Iris pigment epithelial cell (primary cell): Measurements from ENCODE around the gene FECH.
A peak's percentile ranks its signal among the peaks of the same experiment; 100 is the strongest.
"Not testable (repeated sequence)": the region's sequence is repeated elsewhere in the genome, so short reads cannot be mapped to it uniquely, and the experiment has no call there.

Experiments used
- DNase-seq: peaks from one replicate; pipeline ENCODE4 v3.0.0-alpha.2; 2011; ENCODE audit warnings: low read depth

FECH gene, protein sequence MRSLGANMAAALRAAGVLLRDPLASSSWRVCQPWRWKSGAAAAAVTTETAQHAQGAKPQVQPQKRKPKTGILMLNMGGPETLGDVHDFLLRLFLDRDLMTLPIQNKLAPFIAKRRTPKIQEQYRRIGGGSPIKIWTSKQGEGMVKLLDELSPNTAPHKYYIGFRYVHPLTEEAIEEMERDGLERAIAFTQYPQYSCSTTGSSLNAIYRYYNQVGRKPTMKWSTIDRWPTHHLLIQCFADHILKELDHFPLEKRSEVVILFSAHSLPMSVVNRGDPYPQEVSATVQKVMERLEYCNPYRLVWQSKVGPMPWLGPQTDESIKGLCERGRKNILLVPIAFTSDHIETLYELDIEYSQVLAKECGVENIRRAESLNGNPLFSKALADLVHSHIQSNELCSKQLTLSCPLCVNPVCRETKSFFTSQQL

DNA sequence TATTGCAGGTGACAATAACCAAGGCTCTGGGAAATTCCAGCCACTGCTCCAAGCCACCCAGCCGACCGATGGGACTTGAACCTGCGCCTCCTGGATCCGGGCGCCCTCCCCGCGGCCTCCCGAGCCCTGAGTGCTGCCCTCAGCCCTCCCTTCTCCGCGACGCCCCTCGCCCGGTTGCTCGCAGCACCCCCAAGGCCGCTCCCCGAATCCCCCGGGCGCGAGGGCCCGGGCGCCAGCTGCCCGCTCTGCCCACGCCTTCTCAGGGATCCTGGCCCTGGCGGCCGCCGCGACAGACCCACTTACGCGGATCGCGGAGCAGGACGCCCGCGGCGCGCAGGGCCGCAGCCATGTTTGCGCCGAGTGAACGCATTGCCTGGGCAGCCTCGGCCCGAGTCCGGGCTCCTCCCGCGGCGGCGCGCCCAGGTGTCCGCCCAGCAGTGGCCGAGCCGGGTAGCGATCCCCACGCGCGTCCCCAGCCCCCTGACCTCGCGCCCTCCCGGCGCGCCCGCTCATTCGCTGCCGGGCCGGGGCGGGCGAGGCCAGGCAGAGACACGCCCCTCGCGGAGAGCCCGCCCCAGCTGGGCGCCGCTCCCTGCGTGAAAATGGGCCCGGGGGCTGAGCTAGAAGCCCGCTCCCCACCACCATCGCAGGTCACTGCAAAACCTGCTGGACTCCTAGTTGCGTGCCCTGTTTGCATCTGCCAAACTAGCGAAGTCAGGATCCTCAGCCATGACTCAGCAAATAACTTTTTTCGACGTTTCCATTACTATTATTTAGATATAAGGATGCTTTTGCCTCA lies at the start of gene FECH:
Gene FECH, minus strand, starts transcription at position 452 of the 799 bp plus-strand sequence. Its CDS starts 82 bp downstream, at position 370.
- DNase-seq = peak; percentile 64

DNA sequence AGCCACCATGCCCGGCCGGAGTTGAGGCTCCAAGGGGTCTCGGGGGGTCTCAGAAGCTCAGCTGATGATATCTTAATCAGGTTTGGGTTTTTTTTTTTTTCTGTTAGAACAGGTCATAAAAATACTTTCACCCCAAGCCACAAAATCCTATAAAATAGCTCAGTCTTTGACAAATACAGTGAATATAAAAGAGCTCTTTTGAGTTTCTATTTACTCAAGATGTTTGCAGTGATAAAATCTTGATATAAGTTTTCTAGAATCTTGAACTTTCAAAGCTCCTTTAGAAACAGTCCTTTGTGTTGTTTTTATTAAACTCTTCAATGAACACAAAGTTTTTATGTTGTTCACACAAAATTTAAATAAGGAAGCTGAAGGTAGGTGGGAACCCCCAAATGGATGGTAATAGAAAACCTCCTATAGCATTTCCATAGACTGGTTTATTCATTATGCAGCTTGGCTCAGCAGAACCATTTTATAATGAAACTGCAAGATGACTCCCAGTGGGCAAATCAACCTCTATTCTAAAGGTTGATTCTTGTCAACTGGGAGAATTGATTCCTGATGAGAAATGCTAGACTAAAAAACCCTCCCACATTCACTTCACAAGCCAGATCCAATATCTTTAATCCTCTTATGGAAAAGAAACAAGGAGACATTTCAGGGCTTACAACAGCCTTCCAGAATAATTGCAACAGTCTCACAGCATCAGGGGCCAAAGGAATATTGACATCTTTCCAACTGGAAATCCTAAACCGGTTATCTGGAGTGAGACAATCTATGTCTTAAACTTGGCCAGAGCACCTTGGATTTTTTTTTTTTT lies 48.7 kb upstream of the FECH start:
- no peak for DNase-seq

DNA sequence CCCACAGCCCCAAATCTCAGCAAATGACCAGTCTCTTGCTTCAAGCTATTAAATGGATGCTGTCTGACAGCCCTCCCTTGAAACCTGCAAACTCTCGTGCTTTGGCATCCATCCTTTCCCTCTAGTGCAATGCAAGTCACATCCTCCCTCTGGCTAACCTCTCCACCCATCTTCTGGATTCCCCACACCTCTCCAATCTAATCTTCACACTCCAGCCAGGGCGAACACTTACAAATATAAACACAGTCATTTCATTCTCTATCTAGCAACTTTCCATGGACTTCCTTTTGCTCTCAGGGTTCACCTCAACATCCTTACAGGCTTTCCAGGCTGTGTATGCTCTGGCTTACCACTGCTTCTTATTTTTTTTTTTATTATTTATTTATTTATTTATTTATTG lies 45.2 kb upstream of the FECH start:
- no peak for DNase-seq

DNA sequence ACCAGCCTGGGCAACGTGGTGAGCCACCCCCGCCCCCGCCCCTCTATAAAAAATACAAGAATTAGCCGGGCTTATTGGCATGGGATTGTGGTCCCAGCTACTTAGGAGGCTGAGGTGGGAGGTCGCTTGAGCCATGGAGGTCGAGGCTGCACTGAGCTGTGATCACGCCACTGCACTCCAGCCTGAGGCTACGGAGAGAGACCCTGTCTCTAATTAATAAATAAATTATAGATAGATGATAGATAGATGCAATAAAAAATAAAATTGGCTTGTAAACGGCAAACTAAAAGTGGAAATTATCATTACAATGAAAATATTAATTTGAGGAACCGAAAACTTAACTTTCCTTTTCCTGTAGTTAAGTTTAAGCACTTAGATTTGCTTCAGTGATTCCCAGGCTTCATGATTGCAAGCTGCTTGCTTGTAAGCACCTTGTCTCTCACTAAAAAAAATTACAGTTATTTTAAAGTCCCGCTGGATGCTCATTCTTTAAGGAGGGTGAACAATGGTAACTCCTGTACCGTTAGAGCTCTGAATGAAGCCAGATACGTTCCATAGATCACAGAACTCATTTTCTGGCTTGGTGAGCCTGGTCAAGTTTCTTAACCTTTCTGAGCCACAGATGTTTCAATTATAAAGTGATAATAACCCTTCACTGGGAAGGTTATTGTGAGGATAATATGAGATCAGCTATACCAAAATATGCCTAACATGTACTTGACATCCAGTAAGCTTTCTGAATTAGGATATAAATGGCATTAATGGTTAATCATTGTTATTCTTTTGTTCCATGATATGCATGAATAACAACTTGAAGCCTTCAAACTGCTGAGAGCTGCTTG lies 44.5 kb upstream of the FECH start:
- DNase-seq = no peak

DNA sequence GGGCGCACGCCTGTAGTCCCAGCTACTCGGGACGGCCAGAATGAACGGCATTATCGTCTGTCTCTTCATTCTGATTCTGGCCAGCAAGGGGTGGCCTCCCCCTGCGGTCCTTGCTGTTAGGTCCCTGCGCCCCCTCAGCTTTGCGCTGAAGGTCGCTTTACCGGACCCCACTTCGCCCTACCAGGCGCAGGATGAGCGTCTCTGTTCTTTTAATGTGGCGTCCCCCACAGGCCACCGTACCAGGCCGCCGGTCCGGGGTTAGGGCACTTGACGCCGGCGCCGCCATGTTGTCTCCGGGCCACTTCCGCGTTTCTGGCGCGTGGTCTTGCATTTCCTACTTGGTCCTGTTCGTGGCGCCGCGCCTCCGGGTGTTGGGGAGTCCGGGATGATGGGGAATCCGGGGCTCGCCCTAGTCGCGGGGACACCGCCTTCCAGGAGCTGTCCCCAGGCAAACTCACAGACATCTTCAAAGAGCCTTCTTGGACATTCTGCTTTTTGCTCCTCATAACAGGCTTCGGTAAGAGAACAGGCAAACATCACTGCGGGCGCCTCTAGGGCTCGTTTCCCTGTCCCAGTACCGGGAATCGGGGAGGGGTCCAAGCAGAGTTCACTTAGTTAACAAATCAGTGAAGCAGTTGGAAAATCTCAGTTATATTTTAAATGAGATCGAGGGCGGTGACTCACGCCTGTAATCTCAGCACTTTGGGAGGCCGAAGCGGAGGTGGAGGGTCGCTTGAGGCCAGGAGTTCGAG lies 43.7 kb upstream of the FECH start:
- DNase-seq = peak; percentile 97

DNA sequence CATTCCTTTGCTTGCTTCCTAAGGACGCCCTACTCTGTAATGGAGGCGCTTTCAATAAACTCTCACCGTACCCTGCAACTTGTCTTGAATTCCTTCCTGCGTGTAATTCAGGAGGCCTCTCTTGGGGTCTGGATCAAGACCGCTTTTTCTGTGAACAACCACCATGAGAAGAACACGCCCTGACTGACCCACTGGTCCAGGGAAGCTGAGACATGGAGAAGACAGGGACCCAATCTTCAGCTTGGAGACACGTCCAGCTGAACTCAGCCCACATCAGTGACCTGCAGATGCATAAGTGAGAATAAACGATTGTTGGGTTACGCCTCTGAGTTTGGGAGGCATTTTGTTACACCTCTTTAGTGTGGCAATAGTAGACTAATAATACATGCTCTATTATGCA lies 42.9 kb upstream of the FECH start:
- no peak for DNase-seq

DNA sequence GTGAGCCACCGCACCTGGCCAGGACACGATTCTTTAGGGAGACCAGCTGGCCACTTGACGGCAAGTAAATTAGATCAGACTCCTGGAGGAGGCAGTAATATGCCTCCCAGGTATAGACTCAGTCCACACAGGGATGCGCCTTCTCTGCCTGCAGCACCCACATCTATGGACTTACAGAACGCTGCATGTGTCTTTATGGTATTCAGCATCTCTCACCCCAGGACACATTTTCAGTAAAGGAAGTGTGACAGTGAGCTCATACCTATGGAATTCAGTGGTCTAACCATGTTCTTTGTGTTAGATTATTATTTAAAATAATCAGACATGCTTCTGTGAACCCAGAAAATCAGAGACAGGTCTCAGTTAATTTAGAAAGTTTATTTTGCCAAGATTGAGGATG lies 41.0 kb upstream of the FECH start:
- peak; percentile 52 for DNase-seq

DNA sequence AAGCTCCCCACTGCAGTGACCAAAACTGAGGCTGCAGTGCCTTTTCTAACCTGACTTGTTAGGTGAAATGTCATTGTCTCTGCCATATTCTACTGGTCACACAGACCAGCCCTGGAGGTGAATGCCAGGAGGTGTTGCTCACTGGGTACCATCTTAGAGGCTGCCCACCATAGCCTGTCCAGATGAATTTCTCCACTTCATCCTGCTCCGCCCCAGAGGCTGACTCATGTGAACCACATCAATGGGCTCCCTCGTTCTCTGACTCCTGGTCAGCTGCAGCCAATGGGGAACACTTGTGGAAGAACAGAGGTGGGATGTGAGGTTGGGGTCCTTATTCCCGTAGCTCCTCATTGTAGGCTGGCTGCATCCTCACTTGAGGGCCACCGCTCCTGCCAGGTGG lies 38.5 kb upstream of the FECH start:
- DNase-seq = peak; percentile 58

DNA sequence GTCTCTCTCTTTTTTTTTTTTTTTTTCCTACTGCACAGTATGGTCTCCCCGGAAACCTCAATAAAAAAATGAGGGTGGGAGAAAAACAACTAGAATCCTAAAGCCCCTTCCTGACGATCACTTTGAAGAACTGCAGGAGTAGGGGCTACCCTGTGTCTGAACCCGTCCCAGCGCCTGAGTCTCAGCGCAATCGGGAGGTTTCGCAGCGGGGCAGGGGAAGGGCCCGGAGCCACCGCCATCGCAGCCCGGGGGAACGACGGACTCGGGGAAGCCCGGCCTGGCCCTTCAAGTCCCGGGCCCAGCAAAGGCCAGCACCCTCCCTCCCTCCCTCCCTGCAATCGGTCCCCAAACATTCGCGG lies 34.7 kb upstream of the FECH start:
- DNase-seq = no peak

DNA sequence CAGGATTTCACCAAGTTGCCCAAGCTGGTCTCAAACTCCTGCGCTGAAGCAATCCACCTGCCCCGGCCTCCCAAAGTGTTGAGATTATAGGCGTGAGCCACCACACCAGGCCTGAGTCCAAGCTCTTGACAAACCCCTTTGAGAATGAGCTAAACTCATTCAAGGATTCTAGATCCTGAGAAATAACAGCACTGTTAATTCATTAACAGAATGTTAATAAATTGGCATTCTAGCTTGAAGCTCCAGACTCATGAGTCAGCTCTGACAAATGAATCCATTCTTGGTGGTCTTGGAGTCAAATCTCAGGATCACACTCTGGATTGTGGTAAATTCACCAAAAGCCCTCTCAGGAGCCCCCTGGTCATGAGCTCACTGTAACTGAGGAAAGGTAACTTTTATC lies 33.4 kb upstream of the FECH start:
- no peak for DNase-seq

DNA sequence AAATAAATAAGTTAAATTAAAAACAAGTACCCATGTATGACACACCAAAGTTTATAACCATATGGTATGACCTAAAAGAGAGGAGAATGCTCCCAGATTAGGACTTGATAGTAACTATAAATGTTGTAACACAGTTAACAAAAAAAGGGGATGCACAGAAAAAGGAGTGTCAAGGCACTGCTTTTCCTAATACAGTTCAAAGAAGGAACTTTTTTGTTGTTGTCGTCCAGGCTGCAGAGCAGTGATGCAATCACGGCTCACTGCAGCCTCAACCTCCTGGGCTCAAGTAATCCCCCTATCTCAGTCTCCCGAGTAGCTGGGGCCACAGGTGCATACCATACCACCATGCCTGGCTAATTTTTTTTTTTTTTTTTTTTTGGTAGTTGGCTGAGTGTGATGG lies 32.4 kb upstream of the FECH start:
- peak; percentile 22 for DNase-seq

DNA sequence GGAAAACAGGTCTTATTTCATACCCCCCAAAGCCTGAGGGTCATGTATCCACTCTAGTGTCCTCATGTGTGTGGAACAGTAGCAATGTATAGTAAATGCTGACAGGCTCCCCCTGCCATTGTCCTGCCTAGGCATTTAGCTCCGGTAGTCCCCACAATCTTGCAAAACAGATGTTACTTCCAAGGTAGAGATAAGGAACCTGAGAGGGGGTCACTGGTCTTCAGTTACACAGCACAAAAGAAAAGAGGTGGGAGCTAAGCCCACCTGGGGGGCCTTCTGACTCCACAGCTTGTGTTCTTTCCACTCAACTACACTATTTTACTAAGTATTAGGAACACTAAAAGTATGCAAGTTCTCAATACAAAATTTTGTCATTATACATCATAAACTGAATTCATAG lies 17.4 kb upstream of the FECH start:
- no peak for DNase-seq

DNA sequence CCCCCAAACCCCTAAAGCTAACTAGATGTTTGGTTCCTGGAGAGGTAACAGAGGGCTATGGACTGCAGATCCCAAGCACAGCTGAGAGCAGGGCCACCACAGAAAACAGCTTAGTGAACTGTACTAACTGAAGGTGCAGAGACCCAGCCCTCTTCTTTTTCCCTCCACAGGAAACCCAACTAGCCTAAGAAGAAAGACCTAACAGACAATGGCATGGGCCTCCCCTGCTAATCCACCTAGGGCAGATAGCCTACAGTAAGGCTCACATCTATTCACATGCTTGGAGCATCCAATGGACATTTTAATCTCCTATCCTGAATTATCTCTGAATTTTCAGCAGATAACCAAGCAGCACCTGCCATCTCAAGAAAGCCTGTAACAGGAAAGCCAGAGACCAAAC lies 8.8 kb upstream of the FECH start:
- no peak for DNase-seq

DNA sequence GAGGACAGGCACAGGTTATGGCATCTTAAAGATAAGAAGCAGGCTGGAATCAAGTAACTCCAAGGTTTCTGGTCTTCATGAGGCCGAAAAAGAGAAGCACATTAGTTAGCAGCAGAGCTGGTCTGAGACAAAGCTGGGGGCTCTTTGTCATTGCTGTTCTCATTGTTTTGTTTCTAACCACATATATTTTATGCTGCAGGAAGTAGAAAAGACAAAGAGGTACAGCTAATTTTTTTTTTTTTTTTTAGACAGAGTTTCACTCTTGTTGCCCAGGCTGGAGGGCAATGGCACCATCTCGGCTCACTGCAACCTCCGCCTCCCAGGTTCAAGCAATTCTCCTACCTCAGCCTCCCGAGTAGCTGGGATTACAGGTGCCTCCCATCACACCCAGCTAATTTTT lies 6.2 kb upstream of the FECH start:
- DNase-seq = not testable (repeated sequence)

DNA sequence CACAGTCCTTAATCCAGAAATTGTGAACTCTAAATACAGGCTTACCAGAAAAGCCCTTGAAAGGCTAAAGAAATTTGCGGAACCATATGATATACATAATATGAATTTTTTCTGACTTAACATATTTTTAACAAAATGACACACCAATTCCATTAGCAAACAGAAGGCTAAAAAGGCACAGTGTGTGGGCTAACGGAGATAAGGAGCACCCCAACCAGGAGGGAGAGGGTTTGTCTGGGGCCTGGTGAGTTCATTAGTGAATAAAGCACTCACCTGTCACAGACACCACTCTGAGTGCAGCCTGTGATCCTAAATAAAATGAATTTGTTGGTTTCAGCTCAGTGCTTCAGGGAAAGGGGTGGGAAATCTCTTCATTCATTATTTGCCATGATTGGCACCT lies 2.7 kb upstream of the FECH start:
- no peak for DNase-seq

DNA sequence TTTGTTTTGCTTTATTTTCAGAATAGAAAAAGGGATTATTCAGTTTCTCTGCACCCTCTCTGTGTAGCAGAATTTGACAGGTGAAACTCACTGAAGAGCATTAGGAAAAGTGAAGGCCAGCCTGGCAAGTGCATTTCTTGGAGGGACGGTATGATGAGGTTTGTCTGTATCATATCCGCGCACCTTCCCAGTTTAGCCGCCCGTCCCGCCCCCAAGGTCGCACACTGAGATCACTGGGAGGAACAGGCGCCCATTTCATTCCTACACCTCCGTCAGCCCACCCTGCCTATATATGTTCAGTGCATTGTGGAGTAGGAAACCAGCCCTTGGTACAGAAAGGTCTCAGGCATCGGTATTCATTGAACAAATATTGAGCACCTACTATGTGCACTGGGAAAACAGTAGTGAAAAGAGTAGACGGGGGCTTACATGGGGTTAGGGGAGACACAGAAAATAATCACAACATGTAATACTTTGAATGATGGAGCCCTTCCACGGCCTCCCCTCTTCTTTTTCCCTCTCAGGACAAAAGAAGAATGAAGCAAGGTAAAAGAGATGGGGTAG lies 678 bp upstream of the FECH start:
- DNase-seq = no peak

DNA sequence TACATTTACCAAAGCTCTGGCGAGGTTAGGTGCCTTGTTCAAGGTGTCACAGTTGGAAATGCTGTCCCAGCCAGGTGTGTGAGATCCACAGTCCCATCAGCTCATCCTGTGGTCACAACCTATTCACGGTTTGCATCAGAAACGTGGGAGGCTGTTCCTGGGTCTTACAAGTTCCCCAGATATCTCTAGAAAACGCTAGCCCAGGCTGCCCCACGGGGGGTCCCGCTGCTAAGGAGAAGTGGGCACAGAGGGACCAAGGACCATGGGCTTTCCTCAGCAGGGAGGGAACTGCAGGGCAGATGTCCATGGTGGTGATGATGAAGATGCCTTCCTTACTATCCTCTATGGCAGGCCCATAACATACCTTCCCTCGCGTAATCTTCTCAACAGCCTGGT lies 649 bp downstream of the FECH start:
- DNase-seq = peak; percentile 5

DNA sequence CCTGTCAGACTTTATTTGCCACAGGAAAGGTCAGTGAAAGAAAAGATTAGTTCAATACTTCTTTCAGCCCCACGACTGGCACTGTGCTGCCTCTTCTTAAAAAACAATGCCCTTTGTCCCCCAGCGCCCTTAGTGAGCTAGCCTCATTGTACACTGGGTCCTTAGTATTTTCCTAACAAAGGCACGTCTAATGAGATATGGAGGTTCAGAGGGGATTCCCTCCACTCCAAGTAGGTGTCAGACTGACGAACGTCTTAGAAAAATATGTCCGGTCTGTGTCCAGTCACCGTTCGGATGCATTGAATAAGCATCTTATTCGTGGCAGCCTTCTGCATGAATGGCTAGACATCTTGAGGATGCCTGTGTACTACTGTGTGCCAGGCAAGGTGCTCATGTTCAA lies 1.1 kb downstream of the FECH start:
- DNase-seq = no peak

DNA sequence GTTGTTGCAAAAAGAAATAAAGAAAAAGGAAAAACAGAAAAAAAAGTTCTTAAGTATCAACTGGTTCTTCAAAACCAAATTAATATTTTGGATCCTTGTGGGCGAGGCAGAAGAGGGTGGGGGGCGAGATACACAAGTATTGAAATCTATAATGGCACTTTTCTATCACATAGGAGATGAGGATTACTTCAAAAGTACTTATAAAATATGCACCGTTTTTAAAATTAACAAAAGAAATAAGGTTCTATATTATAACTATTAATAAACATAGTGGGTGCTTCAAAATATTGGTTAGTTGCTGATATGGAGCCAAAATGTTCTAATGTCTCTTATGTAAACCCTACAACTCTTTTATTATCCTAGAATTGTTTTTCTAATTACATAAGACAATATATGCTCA lies 2.1 kb downstream of the FECH start:
- no peak for DNase-seq

DNA sequence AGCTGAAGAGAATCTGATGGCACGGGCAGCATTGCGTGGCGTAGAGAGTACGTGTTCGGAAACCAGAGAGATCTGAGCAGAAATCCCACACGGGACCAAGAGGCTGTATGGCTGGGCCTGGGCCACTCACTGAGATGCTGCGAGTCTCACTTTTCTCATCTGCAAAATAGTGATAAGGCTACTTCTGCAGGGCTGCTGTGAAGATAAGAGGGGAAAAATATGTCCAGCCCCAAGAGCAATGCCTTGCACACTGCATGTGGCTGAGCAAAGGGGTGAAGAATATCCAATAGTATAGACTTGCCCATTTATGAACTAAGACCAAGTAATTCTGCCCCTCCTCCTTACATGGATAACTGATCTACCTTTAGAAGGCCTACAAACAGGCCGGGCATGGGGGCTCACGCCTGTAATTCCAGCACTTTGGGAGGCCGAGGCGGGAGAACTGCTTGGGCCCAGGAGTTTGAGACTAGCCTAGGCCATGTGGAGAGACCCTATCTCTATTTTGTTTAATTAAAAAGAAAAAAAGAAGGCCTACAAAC lies 3.1 kb downstream of the FECH start:
- no peak for DNase-seq
